Fibroblast of upper back skin (primary cell): ENCODE data around the gene ASPRV1.

Experiments
- DNase-seq: peaks from one replicate; pipeline ENCODE4 v3.0.0-alpha.2; 2013

ASPRV1 gene

DNA sequence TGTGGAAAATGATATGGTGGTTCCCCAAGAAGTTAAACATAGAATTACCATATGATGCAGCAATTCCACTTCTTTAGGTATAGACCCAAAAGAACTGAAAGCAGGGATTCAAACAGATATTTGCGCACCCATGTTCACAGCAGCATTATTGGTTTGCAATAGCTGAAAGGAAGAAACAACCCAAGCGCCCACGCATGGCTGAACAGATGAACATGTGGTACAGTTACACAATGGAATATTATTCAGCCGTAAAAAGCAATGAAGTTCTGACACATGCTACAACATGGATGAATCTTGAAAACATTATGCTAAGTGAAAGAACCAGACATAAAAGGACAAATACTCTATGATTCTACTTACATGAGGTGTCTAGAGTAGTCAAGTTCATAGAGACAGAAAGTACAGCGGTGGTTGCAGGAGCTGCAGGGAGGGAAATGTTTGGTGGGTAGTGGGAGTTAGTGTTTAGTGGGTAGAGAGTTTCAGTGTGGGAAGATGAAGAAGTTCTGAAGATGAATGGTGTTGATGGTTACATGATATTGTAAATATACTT, 26.7 kb upstream of the ASPRV1 start:
- DNase-seq, result no peak

DNA sequence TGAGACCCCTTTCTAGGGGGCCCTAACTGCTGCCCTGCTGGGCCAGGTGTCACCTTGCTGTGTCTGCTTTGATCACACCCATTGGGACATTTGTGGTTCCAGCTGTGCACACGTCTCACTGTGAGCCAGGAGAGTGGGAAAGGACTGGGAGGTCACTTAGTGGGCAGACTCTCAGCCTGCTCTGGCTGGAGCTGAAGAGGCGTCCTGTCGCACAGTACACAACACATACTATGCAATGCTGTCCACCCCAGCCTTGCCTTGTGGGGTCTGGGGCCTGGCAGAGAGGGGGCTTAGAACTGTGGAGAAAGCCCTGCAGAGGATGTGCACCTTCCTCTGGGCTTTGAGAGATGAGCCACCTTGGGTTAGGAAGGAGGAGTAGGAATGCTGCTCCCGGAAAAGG, 25.3 kb upstream of the ASPRV1 start:
- no peak for DNase-seq

DNA sequence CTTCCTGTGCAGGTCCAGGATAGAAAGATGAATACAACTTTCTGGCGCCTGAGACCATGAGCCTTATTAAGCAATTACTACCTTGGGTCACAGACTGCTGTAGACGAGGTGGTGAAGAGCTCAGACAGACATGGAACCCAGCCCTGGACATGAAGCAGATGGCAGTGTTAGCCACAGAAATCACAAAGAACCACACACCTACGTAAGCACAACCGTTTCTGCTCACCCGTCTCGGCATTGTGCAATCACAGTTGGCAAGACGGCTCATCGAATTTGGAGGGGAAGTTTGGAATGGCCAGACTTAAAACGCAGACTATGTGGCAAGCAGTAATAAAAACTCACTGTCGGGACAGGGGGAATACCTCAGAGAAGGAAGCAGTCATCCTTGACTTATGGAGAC, 24.3 kb upstream of the ASPRV1 start:
- DNase-seq, result no peak

DNA sequence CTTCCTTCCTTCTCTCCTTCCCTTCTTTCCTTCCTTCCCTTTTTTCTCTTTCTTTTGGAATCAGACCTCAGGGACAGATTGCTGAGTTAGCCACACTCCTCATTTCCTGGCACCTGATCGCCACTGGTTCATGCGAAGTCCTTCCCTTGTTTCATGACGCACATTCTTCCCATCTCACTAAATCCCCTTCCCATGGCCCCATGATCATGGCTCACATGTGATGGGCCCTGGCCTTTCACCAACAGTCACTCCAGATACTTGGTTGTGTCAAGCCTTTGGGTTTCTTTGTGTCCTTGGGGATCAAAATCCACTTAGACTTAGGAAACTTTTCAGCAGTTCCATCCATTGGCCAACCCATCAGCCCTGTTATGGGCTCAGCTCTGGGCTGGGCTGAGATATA, 23.8 kb upstream of the ASPRV1 start:
- no peak for DNase-seq

DNA sequence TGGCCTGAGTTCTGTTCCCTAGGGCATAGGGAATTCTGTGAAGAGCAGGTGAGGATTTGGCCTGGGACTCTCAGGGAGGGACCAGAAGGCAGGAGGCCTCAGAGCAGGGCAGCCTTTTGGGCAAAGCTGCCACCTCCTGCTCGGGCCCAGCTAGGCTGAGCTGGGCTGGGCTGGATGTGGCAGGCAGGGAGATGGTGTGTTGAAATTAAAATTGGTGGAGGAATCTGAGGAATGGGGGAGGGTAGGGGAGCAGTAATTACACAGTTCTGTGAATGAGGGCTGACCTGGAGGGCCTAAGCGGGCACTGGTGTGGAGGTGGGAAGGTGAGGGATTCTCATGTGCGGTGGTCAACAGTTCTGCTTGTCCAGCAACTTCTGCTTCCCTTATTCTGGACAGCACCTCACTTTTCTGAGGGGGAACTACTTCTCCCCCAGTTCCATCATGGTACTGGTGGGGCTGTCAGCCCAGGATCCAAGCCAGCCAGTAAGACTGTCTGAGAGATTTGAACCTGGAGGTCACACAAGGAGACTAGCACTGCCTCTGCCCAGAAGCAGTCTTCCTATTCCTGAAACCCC, 22.0 kb upstream of the ASPRV1 start:
- no peak for DNase-seq

DNA sequence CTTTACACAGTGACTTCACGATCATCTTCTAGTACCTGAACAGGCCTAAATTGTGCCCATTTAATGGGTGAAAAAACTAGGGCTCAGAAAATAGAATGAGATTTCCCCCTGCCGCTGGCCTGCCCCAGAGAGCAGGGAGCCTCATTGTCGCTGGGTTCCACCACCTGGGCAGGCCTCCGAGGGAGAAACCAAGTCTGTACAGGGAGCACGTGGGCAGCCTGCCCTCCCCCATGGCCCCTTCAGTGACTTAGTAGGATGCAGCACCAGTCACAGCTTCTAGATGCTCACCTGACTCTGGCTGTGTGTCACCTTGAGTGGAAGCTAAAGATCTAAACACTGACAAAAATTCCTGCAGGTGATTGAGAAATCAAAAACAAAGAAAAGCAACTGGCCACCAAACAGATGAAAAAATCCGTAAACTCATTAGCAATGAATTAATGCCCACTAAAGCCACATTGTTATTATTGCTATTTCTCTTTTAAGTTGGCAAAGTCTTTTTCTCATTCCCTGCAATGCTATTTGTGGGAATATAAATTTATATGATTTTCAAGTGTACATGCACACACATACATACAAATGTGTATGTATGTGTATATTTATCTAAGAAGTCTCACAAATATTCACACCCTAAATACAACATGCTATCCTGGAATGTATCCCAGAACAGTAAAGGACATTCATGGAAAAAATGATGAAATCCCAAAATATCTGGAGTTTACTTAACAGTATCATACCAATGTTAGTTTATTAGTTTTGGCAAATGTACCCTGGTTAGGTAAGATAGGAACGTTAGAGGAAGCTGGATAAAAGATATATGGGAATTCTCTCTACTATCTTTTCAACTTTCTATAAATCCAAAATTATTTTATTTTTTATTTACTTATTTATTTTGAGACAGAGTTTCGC, 18.7 kb upstream of the ASPRV1 start:
- DNase-seq, result peak; percentile 48

DNA sequence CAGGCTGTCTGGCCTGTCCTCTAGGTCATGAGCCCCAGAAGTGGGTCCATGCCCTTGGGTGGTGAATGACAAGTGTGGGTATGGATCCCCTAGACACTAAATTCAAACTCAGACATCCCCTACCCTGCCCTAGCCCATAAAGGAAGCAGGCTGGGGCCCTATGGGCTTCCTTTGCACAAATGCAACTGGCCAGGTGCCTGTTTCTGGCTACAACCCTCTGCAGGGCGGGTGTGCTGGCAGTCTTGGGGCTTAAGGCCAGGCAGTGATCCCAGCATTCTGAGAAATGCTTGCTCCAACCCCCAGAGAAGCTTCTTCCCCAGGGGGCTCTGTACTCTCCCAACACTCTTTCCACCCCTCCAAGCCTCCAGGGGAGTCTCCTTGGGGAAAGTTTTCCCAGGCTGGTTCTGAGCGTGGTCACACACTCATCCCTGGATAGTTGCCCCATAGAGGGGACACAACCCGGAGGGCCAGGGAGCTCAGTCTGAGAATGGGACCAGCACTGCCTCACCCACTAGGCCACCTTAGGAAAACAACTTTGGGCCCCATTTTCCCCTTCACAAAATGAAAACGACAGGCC, 16.6 kb upstream of the ASPRV1 start:
- DNase-seq, result no peak

DNA sequence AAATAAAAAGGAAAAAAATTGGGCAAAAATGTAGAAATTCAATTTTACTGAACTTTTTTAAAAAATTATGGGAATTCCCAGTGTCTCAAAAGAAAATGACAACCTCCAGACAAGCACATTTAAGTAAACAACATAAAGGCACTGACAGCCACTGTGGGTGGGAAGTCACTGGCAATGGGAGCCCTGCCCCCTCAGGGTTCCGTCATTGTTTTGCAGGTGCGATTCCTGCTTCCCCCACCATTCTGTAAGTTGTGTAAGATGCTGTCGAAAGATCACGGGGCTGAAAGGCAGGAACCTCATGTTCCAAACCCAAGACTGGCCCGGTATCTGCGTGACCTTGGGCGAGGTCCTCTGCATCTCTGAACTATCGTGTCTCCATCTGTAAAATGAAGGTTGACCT, 15.8 kb upstream of the ASPRV1 start:
- no peak for DNase-seq

DNA sequence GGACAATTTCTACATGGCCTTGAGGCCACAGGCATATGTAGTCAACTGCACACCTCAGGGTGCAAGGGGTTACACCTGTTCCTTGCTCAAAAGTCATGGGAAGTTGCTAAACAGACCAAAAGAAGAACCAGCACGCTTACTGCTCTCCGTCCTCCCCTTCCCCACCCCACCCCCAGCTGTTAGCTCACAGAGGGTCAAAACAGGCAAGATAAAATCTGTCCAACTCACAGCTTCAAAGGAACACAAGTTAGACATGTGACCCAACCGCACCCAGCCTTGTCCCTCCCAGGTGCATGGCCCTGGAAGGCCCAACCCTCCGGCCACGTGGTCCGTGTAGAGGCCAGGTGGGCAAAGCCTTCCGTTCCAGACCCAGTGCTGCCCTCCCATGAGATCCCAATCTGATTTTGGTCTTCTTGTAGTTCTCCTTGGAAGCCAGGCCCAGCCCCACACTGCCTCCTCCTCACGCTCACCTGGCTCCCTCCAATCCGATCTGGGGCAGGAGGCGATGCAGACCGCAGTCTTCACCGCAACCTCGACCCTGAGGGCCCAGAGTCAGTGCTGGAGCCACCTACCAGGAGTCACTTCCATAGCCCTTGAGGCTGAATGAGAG, 14.5 kb upstream of the ASPRV1 start:
- DNase-seq, result no peak

DNA sequence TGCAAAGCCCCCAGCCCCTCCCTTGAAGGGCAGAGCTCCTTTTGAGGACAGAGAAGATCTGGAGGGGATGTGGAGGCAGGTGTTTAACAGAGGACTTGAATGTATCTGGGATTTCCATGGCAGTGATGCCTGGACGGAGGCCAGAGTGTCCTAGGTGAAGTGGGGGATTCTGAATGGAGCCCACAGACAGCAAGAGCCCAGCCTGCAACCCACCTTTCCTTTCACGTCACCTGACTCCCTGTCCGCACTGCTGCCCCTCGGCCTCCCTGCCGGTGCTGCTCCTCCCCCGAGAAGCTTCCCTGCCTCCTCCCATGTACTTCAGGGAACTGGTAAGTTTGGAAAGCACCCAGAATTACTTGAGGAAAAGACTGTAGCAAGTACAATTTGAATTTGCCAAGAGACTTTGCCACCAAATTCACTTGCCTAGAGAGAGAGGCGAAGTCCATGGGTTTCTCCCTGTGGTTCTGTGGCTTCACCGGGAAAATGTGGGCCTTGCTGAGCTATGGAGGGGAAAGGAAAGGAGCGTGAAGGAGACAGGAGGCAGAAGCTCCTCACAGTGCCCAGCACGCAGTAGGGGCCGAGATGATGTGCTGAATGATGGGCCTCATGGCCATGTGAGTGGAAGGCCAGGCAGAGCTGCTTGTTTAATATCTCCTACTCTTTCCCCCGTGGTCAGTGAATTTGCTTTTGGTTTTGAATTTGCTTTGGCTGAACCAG, 13.9 kb upstream of the ASPRV1 start:
- no peak for DNase-seq

DNA sequence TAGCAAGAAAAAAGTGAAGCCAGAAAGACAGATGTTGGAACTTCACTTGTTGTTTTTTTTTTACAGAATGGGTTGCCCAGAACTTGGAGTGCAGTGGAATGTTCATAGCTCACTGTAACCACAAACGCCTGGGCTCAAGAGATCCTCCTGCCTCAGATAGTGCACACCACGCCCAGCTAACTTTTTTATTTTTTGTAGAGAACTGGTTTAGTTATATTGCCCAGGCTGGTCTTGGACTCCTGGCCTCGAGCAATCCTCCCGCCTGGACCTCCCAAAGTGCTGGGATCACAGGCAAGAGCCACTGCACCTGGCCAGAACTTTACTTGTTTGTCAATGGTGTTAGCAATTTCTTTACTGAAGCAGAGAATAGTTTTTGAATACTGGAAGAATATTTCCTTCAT, 11.9 kb upstream of the ASPRV1 start:
- DNase-seq, result peak; percentile 30

DNA sequence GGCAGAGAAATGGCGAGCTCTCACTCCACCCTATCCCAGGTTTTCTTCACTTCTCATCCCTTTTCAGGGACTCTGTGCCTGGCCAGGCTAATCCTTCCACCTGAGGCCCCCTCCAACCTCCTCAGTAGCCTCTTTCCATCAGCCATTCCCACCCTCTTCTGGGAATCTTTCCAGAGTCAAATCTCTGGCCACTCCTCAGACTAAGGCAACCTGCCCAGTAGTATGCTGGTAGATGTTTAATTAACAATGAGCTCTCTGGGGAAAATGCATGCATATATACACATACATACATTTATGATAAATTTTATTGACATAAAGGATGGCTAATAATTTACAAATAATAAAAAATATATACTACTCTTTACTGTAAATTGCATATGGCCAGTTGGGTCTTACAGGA, 11.4 kb upstream of the ASPRV1 start:
- no peak for DNase-seq

DNA sequence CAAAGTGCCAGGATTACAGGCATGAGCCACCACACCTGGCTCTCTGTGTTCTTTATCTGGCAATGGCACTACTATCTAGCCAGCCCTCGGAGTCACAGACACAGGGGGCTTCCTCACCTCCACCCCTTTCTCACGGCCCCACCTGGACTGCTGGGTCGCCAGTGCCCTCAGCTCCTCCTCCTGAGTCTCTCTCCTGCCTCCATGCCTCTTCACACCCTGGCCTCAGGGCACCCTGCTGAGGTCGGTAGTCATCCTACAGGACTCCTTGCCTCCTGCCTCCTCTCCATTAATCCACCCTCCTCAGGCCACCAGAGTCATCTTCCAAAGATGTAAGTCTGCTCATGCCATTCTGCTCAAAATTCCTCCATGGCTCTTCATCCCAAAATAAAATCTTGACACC, 8.6 kb upstream of the ASPRV1 start:
- DNase-seq, result no peak

DNA sequence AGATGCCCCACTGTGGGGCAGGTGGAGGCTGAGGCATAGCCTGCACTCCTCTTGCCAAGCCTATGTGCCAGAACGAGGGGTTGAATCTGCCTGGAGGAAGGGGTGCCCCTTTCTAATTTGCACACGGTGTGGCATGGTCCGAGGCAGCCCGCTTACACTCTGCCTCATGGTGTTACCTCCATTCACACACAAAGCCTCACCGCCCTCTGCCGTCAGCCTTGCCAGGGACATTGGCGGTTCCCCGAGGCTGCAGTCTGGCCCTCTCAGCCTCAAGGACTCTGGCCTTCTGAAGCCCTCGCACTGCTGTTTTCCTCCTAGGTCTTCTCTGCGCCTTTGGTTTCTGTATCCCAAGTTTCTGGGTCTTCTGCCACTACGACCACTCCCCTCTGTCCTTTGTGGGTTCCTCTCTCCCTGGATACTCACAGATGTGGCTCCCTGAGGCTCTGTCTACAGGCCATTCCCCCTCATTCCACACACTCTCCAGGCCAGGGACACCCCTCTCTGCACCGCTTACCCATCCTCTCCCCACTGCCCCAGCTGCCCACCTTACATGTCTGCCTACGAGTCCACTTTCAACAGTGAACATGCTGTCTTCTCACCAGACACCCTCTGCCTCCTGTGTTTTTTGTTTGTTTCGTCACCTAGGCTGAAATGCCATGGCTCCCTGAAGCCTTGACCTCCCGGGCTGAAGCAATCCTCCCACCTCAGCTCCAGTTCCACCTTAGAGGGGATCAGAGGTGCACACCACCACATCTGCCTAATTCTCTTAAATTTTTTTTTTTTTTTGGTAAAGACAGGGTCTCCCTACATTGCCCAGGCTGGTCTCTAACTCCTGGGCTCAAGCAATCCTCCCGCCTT, 7.9 kb upstream of the ASPRV1 start:
- DNase-seq, result no peak

DNA sequence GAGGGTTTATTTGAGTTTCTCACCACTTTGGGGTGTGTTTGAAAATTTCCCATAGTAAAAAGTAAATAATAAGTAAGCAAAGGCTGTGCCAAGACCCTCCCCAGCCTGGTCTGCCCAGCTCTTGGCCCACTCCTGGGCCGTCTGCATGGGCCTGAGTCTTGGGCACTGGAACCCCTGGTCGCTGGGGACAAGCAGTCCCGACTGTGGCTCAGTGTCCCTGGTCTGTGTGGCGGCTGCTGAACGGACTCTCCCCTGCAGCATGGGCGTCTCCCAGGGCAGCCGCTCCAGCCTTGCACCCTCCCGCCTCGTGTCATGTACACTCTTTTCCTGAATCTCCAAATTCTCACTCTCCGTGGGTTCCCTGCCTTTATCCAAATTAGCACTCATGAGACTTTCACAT, 7.2 kb upstream of the ASPRV1 start:
- DNase-seq, result no peak

DNA sequence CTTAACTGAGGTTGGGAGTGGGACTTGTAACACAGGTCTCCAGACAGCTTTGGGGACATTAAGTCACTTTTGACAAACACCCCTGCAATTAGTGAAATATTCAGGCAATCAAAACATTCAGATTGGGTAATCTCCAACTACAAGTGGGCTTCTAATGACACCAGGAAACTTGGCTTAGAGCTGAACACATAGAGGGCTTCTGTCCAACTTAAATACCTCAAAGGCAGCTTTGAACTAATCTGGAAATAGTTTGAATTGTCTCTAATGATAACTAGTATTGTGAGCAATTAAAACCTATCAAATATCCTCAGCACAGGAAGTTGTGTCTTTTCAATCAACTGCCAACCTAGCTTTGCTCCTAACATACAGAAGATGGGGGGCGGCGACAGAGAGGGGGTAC, 5.1 kb upstream of the ASPRV1 start:
- DNase-seq, result no peak

DNA sequence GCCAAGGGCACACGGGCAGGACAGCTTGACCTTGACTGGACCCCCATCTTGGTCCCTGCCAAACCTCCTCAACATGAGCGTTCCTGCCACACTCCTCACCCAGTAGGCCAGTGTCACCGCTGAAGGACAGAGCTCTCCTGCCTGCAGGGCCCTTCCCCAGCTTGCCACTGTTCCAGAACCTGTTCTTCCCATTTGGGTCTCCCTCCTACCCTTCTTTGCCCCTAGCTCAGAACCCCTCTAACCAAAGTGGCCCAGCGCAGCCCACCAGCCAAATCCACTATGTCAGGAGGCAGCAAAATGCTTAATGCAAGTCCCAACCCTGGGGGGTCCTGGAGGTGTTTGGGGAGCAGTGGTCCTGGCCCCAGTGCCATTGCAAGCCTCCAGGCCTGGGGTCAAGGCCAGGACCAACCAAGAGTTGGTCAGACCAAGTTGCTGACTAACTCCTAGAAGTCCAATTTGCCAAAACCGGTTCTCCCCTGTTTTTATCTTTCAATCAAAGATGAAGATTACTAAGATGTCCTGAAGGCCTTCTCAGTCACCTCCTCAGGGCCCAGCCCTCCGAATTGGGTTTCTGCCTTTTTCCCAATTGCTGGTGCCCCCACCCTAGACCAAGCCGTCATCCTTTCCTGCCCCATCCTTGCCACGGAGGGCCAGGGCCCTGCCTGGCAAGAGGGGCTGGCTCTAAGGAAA, 4.5 kb upstream of the ASPRV1 start:
- no peak for DNase-seq

DNA sequence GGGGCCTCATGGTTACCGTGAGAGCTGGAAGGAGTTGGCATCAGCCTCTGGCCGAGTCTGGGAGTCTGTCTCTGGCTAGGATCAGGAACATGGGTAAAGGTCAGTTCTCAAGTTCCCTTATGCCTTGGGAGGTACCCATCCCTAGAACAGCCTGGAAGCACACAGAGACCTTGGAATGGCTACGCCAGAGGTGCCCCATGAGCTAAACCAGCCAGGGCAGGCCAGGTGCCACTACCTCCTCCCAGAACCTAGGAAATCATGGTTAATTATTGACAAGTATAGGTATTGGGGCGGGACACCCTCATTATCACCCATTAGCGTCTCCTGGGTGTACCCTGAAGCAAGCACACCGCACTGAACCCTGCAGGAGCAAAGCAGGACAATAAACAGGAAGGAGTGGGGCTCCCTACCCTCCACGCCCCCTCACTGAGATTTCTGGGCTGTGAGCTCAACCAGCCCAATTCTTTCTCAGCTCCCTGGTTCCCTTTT, 3.0 kb upstream of the ASPRV1 start:
- no peak for DNase-seq

DNA sequence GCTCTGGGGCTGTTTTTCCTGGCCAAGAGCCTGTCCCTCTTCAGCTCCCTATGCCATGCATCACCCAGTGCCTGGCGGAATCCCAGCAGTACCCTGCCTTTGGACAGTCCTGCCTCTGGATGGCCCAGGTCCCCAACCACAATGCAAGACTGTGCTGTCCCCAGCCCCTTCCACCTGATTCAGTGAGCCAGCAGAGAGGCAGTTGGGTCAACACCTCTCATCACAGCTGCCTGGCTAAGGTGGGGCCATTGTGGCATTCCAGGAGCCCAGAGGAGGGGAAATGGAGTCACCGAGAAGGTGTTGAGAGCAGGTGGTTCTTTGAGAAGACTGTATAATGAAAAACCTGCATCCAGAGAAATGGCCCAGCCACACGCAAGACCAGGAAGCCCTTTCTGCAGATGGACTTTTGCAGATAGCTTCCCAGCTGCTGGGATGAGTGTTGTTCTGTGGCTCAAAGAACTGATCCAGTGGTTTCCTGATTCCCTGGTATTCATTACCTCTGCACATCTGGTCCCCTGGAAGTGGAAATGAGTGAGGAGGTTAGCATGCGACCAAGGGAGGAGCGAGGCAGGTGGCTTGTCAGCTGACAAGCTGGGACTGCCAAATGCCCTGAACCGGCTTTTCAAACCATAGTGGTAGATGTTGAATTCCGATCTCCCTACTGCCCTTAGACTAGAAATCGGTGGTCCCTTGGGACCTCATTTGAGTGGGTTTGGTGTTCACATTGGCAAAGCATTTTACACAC, 1.7 kb upstream of the ASPRV1 start:
- DNase-seq, result no peak

DNA sequence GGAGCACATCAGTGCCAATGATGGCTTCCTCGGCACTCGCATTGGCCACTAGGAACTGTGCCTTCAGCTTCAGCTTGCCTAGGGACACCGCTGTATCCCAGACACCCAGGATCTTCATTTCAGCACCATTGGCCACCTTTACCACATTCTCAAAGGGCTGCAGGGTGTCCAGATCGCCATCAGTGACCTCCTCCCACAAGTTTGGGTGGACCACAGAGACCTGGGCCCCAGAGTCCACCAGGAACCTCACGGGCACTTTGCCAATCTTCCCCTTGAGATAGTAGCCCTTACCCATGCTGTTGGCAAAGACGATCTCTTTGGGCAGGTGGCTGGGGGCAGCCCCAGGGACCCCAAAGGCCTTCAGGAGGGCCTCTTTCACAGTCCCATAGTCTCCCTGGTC, 610 bp downstream of the ASPRV1 start:
- no peak for DNase-seq
